Activated naive CD8-positive, alpha-beta T cell treated with anti-CD3 and anti-CD28 coated beads for 36 hours (primary cell): ENCODE data around the gene POM121. TPM values are rescaled to one million over a fixed set of nuclear protein-coding genes. Genes with fewer than 3 reads are reported as not detected.
"Not testable (repeated sequence)": the region's sequence is repeated elsewhere in the genome, so short reads cannot be mapped to it uniquely, and the experiment has no call there.

Source experiments
- DNase-seq: peaks from one replicate; pipeline ENCODE4 v3.0.0; 2021
- H3K27ac Mint-ChIP-seq: one replicate; pipeline ENCODE4 v1.8.0; 2022; ENCODE audit warnings: mild to moderate bottlenecking, moderate library complexity, mixed read lengths
- H3K27me3 Mint-ChIP-seq: one replicate; pipeline ENCODE4 v1.8.0; 2022; ENCODE audit warnings: mild to moderate bottlenecking, mixed read lengths
- H3K36me3 Mint-ChIP-seq: one replicate; pipeline ENCODE4 v1.8.0; 2021; ENCODE audit warnings: mild to moderate bottlenecking, mixed read lengths
- H3K4me1 Mint-ChIP-seq: one replicate; pipeline ENCODE4 v1.8.0; 2021; ENCODE audit warnings: mixed read lengths
- H3K4me3 Mint-ChIP-seq: one replicate; pipeline ENCODE4 v1.8.0; 2022; ENCODE audit warnings: mild to moderate bottlenecking, moderate library complexity, mixed read lengths
- H3K9me3 Mint-ChIP-seq: one replicate; pipeline ENCODE4 v1.8.0; 2022; ENCODE audit warnings: mixed read lengths
- total RNA-seq, 2 experiments: library from RNA; stranded (reverse); gene quantifications; one replicate each; pipeline ENCODE4 v1.2.3, GENCODE V29; 2021

POM121 gene
- total RNA-seq, 2 experiments from 2014 or later, result 82.5 to 86.6 TPM

GRCh38 chr7:72965186-72965975 lies 40.5 kb downstream of the POM121 start:
- H3K36me3 Mint-ChIP-seq, H3K27ac Mint-ChIP-seq, DNase-seq, H3K9me3 Mint-ChIP-seq, H3K4me3 Mint-ChIP-seq, H3K4me1 Mint-ChIP-seq, H3K27me3 Mint-ChIP-seq: not testable (repeated sequence)

DNA sequence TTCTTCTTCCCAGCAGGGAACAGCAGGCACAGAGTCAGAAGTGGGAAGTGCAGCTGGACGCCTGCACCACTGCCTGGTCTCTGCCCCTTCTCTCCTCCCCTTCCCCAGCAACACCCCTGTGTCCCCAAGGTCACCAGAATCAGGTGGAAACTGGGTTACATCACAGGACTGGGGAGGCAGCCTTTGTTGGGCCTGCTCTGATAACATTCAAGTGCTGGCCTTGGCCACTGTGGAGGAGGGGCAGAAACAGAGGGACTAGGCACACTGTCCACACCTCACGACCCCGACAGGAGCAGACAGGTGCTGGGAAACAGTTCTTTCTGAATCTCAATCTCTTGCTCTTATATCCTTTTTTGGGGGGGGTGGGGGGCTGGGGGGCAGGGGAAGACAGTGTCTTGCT lies 42.0 kb downstream of the POM121 start:
- not testable (repeated sequence) for H3K27me3 Mint-ChIP-seq, DNase-seq

GRCh38 chr7:72968980-72969516 lies 44.2 kb downstream of the POM121 start, which contains the start of gene TRIM74:
Gene TRIM74, minus strand, starts transcription at chr7:72969466. Its CDS starts 3,309 bp downstream, at chr7:72966157.
- not testable (repeated sequence) for H3K4me3 Mint-ChIP-seq, H3K27me3 Mint-ChIP-seq, DNase-seq, H3K27ac Mint-ChIP-seq, H3K36me3 Mint-ChIP-seq, H3K4me1 Mint-ChIP-seq, H3K9me3 Mint-ChIP-seq

More for the DNA sequence above, 42.0 kb downstream of the POM121 start:
- not testable (repeated sequence) for H3K4me3 Mint-ChIP-seq, H3K9me3 Mint-ChIP-seq, H3K36me3 Mint-ChIP-seq, H3K4me1 Mint-ChIP-seq, H3K27ac Mint-ChIP-seq

- not testable (repeated sequence) for H3K4me1 Mint-ChIP-seq, H3K9me3 Mint-ChIP-seq, H3K27ac Mint-ChIP-seq, H3K4me3 Mint-ChIP-seq, H3K36me3 Mint-ChIP-seq, DNase-seq, H3K27me3 Mint-ChIP-seq
Observed at GRCh38 chr7:72969688-72970087, 44.8 kb downstream of the POM121 start.

DNA sequence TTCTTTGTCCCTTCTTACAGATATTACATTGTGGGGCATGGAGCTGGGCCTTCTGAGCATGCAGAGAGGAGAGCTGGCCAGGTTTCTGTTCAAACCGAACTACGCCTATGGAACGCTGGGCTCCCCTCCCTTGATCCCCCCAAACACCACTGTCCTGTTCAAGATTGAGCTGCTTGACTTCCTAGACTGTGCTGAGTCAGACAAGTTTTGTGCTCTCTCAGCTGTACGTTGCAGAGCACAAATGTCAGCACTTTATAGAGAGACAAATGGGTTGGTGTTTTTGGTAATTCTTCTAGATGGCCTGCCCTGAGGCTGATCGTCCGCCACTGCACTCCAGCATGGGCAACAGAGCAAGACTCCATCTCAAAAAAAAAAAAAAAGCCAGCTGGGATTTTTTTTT lies 46.6 kb downstream of the POM121 start:
- H3K27ac Mint-ChIP-seq, result not testable (repeated sequence)

DNA sequence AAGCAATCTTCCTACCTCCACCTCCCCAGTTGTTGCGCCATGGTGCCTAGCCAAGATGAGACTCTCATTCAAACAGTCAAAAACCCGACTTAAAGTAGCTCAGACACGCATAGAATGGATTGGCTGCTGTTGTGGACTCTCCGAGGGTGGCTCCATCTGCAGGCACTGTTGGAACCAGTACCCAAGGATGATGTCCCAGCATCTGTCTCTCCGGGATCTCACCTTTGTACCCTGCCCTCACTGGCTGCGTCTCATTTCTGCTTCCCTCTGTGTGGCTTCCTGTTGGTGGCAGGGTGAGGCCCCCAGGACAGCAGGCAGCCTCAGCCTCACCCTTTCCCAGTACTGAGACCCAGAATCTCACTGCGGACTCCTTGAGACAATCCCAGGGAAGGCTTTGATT lies 49.9 kb downstream of the POM121 start:
- H3K4me1 Mint-ChIP-seq, DNase-seq, H3K36me3 Mint-ChIP-seq, H3K4me3 Mint-ChIP-seq, H3K27ac Mint-ChIP-seq, H3K27me3 Mint-ChIP-seq, H3K9me3 Mint-ChIP-seq: not testable (repeated sequence)

More for the DNA sequence above, 46.6 kb downstream of the POM121 start:
- not testable (repeated sequence) for H3K4me1 Mint-ChIP-seq, H3K36me3 Mint-ChIP-seq, H3K9me3 Mint-ChIP-seq, DNase-seq, H3K4me3 Mint-ChIP-seq, H3K27me3 Mint-ChIP-seq

GRCh38 chr7:72975656-72976286 lies 50.9 kb downstream of the POM121 start:
- H3K36me3 Mint-ChIP-seq, H3K27me3 Mint-ChIP-seq, DNase-seq, H3K4me3 Mint-ChIP-seq, H3K4me1 Mint-ChIP-seq, H3K9me3 Mint-ChIP-seq, H3K27ac Mint-ChIP-seq: not testable (repeated sequence)

- not testable (repeated sequence) for H3K27ac Mint-ChIP-seq, DNase-seq, H3K4me3 Mint-ChIP-seq, H3K27me3 Mint-ChIP-seq, H3K9me3 Mint-ChIP-seq, H3K36me3 Mint-ChIP-seq, H3K4me1 Mint-ChIP-seq
Observed at GRCh38 chr7:72976434-72976833, 51.5 kb downstream of the POM121 start.

GRCh38 chr7:72980382-72980781 lies 55.5 kb downstream of the POM121 start:
- not testable (repeated sequence) for H3K36me3 Mint-ChIP-seq, H3K9me3 Mint-ChIP-seq, H3K4me1 Mint-ChIP-seq, H3K27ac Mint-ChIP-seq, H3K27me3 Mint-ChIP-seq, DNase-seq, H3K4me3 Mint-ChIP-seq

GRCh38 chr7:72982084-72982483 lies 57.2 kb downstream of the POM121 start:
- H3K4me1 Mint-ChIP-seq, H3K27ac Mint-ChIP-seq, H3K27me3 Mint-ChIP-seq, H3K9me3 Mint-ChIP-seq, DNase-seq, H3K4me3 Mint-ChIP-seq, H3K36me3 Mint-ChIP-seq: not testable (repeated sequence)

GRCh38 chr7:72990146-72990913 lies 65.4 kb downstream of the POM121 start:
- DNase-seq, H3K36me3 Mint-ChIP-seq, H3K9me3 Mint-ChIP-seq, H3K4me3 Mint-ChIP-seq, H3K27me3 Mint-ChIP-seq, H3K27ac Mint-ChIP-seq, H3K4me1 Mint-ChIP-seq: not testable (repeated sequence)

- not testable (repeated sequence) for H3K27me3 Mint-ChIP-seq, H3K27ac Mint-ChIP-seq, H3K36me3 Mint-ChIP-seq, H3K4me3 Mint-ChIP-seq, H3K4me1 Mint-ChIP-seq, DNase-seq, H3K9me3 Mint-ChIP-seq
Observed at GRCh38 chr7:72995484-72995883, 70.6 kb downstream of the POM121 start.

DNA sequence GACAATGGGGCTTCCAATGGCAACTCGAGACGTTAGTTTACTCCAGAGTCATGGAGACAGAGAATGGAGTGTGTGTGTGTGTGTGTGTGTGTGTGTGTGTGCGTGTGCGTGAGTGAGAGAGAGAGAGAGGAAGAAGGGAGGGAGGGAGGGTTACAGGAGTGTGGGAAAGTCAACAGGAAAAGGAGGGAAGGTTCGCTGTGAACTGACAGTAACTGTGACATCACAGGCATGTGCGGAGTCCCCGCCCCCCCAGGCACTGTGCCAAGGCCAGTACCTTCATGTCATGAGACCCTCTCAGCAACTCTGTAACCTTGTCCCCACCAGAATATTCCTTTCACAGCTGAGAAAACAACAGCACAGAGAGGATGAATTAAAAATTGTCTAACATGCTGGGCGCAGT lies 72.6 kb downstream of the POM121 start:
- not testable (repeated sequence) for H3K4me3 Mint-ChIP-seq, H3K27ac Mint-ChIP-seq, DNase-seq, H3K9me3 Mint-ChIP-seq, H3K36me3 Mint-ChIP-seq, H3K27me3 Mint-ChIP-seq, H3K4me1 Mint-ChIP-seq

- H3K27me3 Mint-ChIP-seq, H3K4me3 Mint-ChIP-seq, H3K36me3 Mint-ChIP-seq, H3K9me3 Mint-ChIP-seq, DNase-seq, H3K27ac Mint-ChIP-seq, H3K4me1 Mint-ChIP-seq: not testable (repeated sequence)
Observed at GRCh38 chr7:72997887-72998468, 73.1 kb downstream of the POM121 start.
